MCF 10A (cell line): Measurements from ENCODE around the gene BASP1. TPM values are rescaled to one million over a fixed set of nuclear protein-coding genes. Genes with fewer than 3 reads are reported as not detected.

ENCODE experiments used
- BruUV-seq: library from RNA; stranded (reverse); fragments of 400-500 nt; replicated peaks from 2 replicates; lab custom pipeline; 2021; lab: Mats Ljungman, UMichigan
- CTCF ChIA-PET: fragments of 300-600 bp; sonication (Branson Sonifier 250); formaldehyde crosslinking; extraction: SDS; loops from one replicate; lab custom pipeline; 2021; ENCODE audit warnings: antibody characterized with exemption, inconsistent platforms; lab: Yijun Ruan, JAX
- POLR2A ChIA-PET: fragments of 300-600, 350-650 bp; sonication (Branson Sonifier 250); formaldehyde crosslinking; extraction: SDS; loops from one replicate; lab custom pipeline; 2020; ENCODE audit warnings: antibody characterized with exemption, inconsistent platforms; lab: Yijun Ruan, JAX
- DNase-seq: peaks from one replicate; pipeline ENCODE4 v3.0.0-alpha.2; 2018; ENCODE audit not compliant: unreplicated experiment
- H3K27ac Mint-ChIP-seq: one replicate; pipeline ENCODE4 v1.8.0; 2022; ENCODE audit warnings: mild to moderate bottlenecking, low read depth, mixed read lengths; ENCODE audit not compliant: unreplicated experiment
- H3K27me3 Mint-ChIP-seq: one replicate; pipeline ENCODE4 v1.8.0; 2022; ENCODE audit warnings: mixed read lengths; ENCODE audit not compliant: insufficient read depth, unreplicated experiment
- H3K36me3 Mint-ChIP-seq: one replicate; pipeline ENCODE4 v1.8.0; 2022; ENCODE audit warnings: mild to moderate bottlenecking, moderate library complexity, mixed read lengths; ENCODE audit not compliant: insufficient read depth, unreplicated experiment
- H3K4me1 Mint-ChIP-seq: one replicate; pipeline ENCODE4 v1.8.0; 2022; ENCODE audit warnings: mixed read lengths; ENCODE audit not compliant: insufficient read depth, unreplicated experiment
- H3K4me3 Mint-ChIP-seq: one replicate; pipeline ENCODE4 v1.8.0; 2022; ENCODE audit warnings: mild to moderate bottlenecking, moderate library complexity, mixed read lengths; ENCODE audit not compliant: unreplicated experiment
- H3K9me3 Mint-ChIP-seq: one replicate; pipeline ENCODE4 v1.8.0; 2022; ENCODE audit warnings: mixed read lengths; ENCODE audit not compliant: unreplicated experiment
- intact Hi-C: fragments of 100-400 bp; cut with micrococcal nuclease; formaldehyde crosslinking; loops from 2 replicates; pipeline ENCODE4 v1.14.1; 2022
- total RNA-seq: library from RNA; stranded (reverse); gene quantifications from 2 replicates; pipeline ENCODE4 v1.2.3, GENCODE V29; 2022
- TF ChIP-seq, protein P1 (sequence below): fragments of 200-600 bp; IDR thresholded peaks from one replicate; pipeline ENCODE4 v1.8.0; 2022; ENCODE audit warnings: antibody characterized with exemption, mild to moderate bottlenecking; ENCODE audit not compliant: unreplicated experiment

The BASP1 gene
- total RNA-seq, 1 experiment from 2014 or later = 84.5 TPM

DNA sequence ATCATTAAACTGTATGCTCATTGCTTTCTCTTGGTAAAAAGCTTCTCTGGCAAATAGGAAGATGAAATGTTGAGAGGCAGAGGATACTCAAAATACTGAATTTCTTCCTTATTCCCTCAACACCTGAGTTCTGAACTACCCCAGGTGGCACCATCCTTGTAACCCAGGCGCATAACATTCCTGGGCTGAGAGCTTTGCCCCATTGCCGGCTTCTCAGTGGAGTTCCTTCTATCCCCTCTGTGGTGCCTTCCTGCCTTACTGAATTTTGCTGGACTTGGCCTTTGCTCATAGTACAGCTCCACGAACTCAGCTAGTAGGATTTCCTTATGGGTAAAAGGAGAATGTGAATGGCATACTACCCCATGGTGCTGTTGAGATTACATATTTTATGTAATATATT lies 54.7 kb downstream of the BASP1 start:
- H3K4me1 Mint-ChIP-seq = peaks cover 4% of the 10 kb centered on the region
- intact Hi-C loops = no loop called here
- H3K36me3 Mint-ChIP-seq = peaks cover 25% of the 10 kb centered on the region
- POLR2A ChIA-PET = no interaction called here
- peaks cover 7% of the 10 kb centered on the region for H3K9me3 Mint-ChIP-seq
- DNase-seq = no peak
- no peak overlapping the region for H3K4me3 Mint-ChIP-seq
- no peaks in the 10 kb centered on the region for H3K27me3 Mint-ChIP-seq
- no TSS peak for BruUV-seq
- TF ChIP-seq, protein P1, sequence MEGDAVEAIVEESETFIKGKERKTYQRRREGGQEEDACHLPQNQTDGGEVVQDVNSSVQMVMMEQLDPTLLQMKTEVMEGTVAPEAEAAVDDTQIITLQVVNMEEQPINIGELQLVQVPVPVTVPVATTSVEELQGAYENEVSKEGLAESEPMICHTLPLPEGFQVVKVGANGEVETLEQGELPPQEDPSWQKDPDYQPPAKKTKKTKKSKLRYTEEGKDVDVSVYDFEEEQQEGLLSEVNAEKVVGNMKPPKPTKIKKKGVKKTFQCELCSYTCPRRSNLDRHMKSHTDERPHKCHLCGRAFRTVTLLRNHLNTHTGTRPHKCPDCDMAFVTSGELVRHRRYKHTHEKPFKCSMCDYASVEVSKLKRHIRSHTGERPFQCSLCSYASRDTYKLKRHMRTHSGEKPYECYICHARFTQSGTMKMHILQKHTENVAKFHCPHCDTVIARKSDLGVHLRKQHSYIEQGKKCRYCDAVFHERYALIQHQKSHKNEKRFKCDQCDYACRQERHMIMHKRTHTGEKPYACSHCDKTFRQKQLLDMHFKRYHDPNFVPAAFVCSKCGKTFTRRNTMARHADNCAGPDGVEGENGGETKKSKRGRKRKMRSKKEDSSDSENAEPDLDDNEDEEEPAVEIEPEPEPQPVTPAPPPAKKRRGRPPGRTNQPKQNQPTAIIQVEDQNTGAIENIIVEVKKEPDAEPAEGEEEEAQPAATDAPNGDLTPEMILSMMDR = no peak
- no peak overlapping the region for H3K27ac Mint-ChIP-seq
- CTCF ChIA-PET = interaction anchor here (0.6 kb wide), 1 partner anchor 34 kb away, joined by 4 read pairs; no protein-coding TSS in a partner anchor

DNA sequence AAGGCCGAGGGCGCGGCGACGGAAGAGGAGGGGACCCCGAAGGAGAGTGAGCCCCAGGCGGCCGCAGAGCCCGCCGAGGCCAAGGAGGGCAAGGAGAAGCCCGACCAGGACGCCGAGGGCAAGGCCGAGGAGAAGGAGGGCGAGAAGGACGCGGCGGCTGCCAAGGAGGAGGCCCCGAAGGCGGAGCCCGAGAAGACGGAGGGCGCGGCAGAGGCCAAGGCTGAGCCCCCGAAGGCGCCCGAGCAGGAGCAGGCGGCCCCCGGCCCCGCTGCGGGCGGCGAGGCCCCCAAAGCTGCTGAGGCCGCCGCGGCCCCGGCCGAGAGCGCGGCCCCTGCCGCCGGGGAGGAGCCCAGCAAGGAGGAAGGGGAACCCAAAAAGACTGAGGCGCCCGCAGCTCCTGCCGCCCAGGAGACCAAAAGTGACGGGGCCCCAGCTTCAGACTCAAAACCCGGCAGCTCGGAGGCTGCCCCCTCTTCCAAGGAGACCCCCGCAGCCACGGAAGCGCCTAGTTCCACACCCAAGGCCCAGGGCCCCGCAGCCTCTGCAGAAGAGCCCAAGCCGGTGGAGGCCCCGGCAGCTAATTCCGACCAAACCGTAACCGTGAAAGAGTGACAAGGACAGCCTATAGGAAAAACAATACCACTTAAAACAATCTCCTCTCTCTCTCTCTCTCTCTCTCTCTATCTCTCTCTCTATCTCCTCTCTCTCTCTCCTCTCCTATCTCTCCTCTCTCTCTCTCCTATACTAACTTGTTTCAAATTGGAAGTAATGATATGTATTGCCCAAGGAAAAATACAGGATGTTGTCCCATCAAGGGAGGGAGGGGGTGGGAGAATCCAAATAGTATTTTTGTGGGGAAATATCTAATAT lies 58.1 kb downstream of the BASP1 start:
- ChIA-PET CTCF (no interaction called here), POLR2A (no interaction called here)
- BruUV-seq = no TSS peak
- H3K9me3 Mint-ChIP-seq = peaks cover 7% of the 10 kb centered on the region
- intact Hi-C loops = no loop called here
- no peaks in the 10 kb centered on the region for H3K27me3 Mint-ChIP-seq
- no peak overlapping the region for H3K27ac Mint-ChIP-seq
- TF ChIP-seq, protein P1 = no peak
- H3K4me3 Mint-ChIP-seq = no peak overlapping the region
- DNase-seq = no peak
- H3K36me3 Mint-ChIP-seq = peaks cover 41% of the 10 kb centered on the region
- H3K4me1 Mint-ChIP-seq = no peaks in the 10 kb centered on the region

DNA sequence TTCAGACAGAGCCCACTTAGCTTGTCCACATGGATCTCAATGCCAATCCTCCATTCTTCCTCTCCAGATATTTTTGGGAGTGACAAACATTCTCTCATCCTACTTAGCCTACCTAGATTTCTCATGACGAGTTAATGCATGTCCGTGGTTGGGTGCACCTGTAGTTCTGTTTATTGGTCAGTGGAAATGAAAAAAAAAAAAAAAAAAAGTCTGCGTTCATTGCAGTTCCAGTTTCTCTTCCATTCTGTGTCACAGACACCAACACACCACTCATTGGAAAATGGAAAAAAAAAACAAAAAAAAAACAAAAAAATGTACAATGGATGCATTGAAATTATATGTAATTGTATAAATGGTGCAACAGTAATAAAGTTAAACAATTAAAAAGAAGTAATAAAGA lies 59.0 kb downstream of the BASP1 start:
- peaks cover 7% of the 10 kb centered on the region for H3K9me3 Mint-ChIP-seq
- POLR2A ChIA-PET = no interaction called here
- CTCF ChIA-PET = interaction anchor here (0.6 kb wide), 1 partner anchor 18 kb away, joined by 3 read pairs; no protein-coding TSS in a partner anchor
- no TSS peak for BruUV-seq
- peaks cover 41% of the 10 kb centered on the region for H3K36me3 Mint-ChIP-seq
- no peak for DNase-seq
- H3K27ac Mint-ChIP-seq = no peak overlapping the region
- TF ChIP-seq, protein P1 = no peak
- no peaks in the 10 kb centered on the region for H3K4me1 Mint-ChIP-seq
- intact Hi-C loops = no loop called here
- H3K27me3 Mint-ChIP-seq = no peaks in the 10 kb centered on the region
- no peak overlapping the region for H3K4me3 Mint-ChIP-seq

DNA sequence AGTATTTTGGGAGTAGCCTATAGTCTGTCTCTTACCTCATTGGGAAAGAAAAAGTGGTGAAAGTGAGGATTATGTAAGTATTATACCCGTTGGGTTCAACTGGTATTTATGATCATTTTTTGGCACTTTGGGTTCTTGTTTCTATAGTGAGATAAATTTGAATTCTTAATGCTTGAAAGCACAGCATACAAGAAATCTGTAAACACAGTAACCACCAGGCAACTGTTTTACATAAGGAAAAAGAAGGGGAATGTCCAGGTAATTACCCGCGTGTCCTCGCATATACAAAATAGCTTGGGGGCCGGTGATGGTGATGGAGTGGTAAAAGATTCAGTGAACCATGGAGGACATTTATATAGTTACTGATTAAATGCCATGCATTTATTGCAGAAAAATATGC lies 60.5 kb downstream of the BASP1 start:
- BruUV-seq = no TSS peak
- TF ChIP-seq, protein P1 = no peak
- H3K27ac Mint-ChIP-seq = no peak overlapping the region
- CTCF ChIA-PET = no interaction called here
- H3K4me3 Mint-ChIP-seq = no peak overlapping the region
- POLR2A ChIA-PET = interaction anchor here (0.8 to 1.8 kb wide), 2 partner anchors 9 to 24 kb away, joined by 3 to 10 read pairs; no protein-coding TSS in a partner anchor
- peaks cover 7% of the 10 kb centered on the region for H3K9me3 Mint-ChIP-seq
- H3K27me3 Mint-ChIP-seq = no peaks in the 10 kb centered on the region
- peaks cover 41% of the 10 kb centered on the region for H3K36me3 Mint-ChIP-seq
- intact Hi-C loops = no loop called here
- no peak for DNase-seq
- no peaks in the 10 kb centered on the region for H3K4me1 Mint-ChIP-seq
